Gastrocnemius medialis (tissue), 4 donors: ENCODE data around the gene PTTG1IP.

Source experiments
- CTCF ChIP-seq, 5 experiments: fragments of 450-650 bp in 3 of 5; fragments of 200-600 bp in 2 of 5; sonication (generic) in 2 of 5; IDR thresholded peaks in 4 of 5; conservative IDR thresholded peaks in 1 of 5; 1 replicate in 4 of 5; 2 replicates in 1 of 5; pipeline ENCODE4 v1.5.1; 2016 to 2019; ENCODE audit warnings: antibody characterized with exemption in 5 of 5, mild to moderate bottlenecking in 3 of 5, moderate library complexity in 3 of 5
- POLR2A ChIP-seq, 2 donors: fragments of 450-650 bp; IDR thresholded peaks; one replicate each; pipeline ENCODE4 v1.6.1; 2017; ENCODE audit warnings: antibody characterized with exemption in 2 of 2, mild to moderate bottlenecking in 2 of 2, moderate library complexity in 2 of 2

- no peak for TF ChIP-seq POLR2A (IDR thresholded peaks at IDR 0.05)
- no peak for TF ChIP-seq CTCF (IDR thresholded peaks at IDR 0.05 in 4 of 5, conservative IDR thresholded peaks at IDR 0.05 in 1 of 5)
These were observed 42.1 kb downstream of the PTTG1IP start for GRCh38 chr21:44831227-44831860.
